H1 (cell line): ENCODE measurements around the gene SEPTIN7. TPM values are rescaled to one million over a fixed set of nuclear protein-coding genes. Genes with fewer than 3 reads are reported as not detected.

Experiments
- CTCF ChIA-PET: fragments of 300-600 bp; sonication (Branson Sonifier 250); formaldehyde crosslinking; loops from one replicate; lab custom pipeline; 2021; ENCODE audit not compliant: partially characterized antibody; lab: Charles Lee
- POLR2A ChIA-PET: fragments of 300-600 bp; sonication (Branson Sonifier 250); formaldehyde crosslinking; loops from one replicate; lab custom pipeline; 2021; ENCODE audit warnings: inconsistent platforms; ENCODE audit not compliant: partially characterized antibody; lab: Charles Lee
- DNase-seq, 2 experiments: peaks; one replicate each; pipeline versions ENCODE4 v3.0.0 to v3.0.0-alpha.2; 2010 to 2022; ENCODE audit warnings: low spot score in 2 of 2, low read depth in 1 of 2, mixed read lengths in 1 of 2
- FAIRE-seq: peaks from 2 replicates; lab custom pipeline; 2011; peaks lifted over from hg19 to GRCh38; lab: Jason Lieb, UNC
- H2AFZ ChIP-seq: 2 replicates; pipeline ENCODE4 v1.8.1; 2012; ENCODE audit warnings: low read length, inconsistent platforms
- H2AK5ac ChIP-seq: 2 replicates; pipeline ENCODE4 v1.6.1; 2013; ENCODE audit warnings: low read depth, low read length
- H2BK120ac ChIP-seq: replicated peaks from 2 replicates; pipeline ENCODE3; 2013; ENCODE audit warnings: low read depth, low read length, inconsistent platforms
- H2BK12ac ChIP-seq: 2 replicates; pipeline ENCODE4 v1.6.1; 2013; ENCODE audit warnings: low read depth, low read length
- H2BK15ac ChIP-seq: 2 replicates; pipeline ENCODE4 v1.6.1; 2013; ENCODE audit warnings: low read length
- H2BK20ac ChIP-seq: 2 replicates; pipeline ENCODE4 v1.6.1; 2013; ENCODE audit warnings: low read length
- H2BK5ac ChIP-seq: 2 replicates; pipeline ENCODE4 v1.6.1; 2013; ENCODE audit warnings: low read depth, low read length
- H3K14ac ChIP-seq: 2 replicates; pipeline ENCODE4 v1.6.1; 2013; ENCODE audit warnings: inconsistent platforms; ENCODE audit not compliant: insufficient read length
- H3K18ac ChIP-seq: 2 replicates; pipeline ENCODE4 v1.6.1; 2013; ENCODE audit warnings: low read length; ENCODE audit errors: extremely low read depth
- H3K23ac ChIP-seq: 2 replicates; pipeline ENCODE4 v1.6.1; 2013; ENCODE audit warnings: inconsistent platforms; ENCODE audit not compliant: insufficient read length
- H3K23me2 ChIP-seq: 2 replicates; pipeline ENCODE4 v1.6.1; 2013; ENCODE audit warnings: low read depth, low read length
- H3K27ac ChIP-seq: 2 replicates; pipeline ENCODE4 v1.6.1; 2011; ENCODE audit warnings: low read depth, low read length, inconsistent platforms
- H3K27me3 ChIP-seq, 4 experiments: replicated peaks in 1 of 4; 1 replicate in 1 of 4; 2 replicates in 3 of 4; pipeline versions ENCODE4 v1.6.1 to v1.8.1; 2011 to 2013; ENCODE audit warnings: low read length in 3 of 4, mild to moderate bottlenecking in 3 of 4, inconsistent platforms in 2 of 4, mixed read lengths in 2 of 4, moderate library complexity in 1 of 4; ENCODE audit not compliant: control insufficient read depth in 3 of 4, insufficient read depth in 3 of 4; ENCODE audit errors: extremely low read depth in 1 of 4
- H3K36me3 ChIP-seq, 4 experiments: 2 replicates each; pipeline versions ENCODE4 v1.6.1 to v1.8.1; 2011 to 2013; ENCODE audit warnings: mild to moderate bottlenecking in 4 of 4, low read length in 3 of 4, moderate library complexity in 2 of 4, control low read depth in 1 of 4, inconsistent platforms in 1 of 4; ENCODE audit not compliant: insufficient read depth in 4 of 4, control insufficient read depth in 2 of 4
- H3K4ac ChIP-seq: replicated peaks from 2 replicates; pipeline ENCODE3; 2013; ENCODE audit warnings: low read length, low read depth, mixed read lengths, inconsistent platforms; ENCODE audit not compliant: insufficient read length
- H3K4me1 ChIP-seq, 4 experiments: replicated peaks in 1 of 4; 1 replicate in 1 of 4; 2 replicates in 3 of 4; pipeline versions ENCODE4 v1.6.1 to v1.8.1; 2011 to 2013; ENCODE audit warnings: low read length in 3 of 4, inconsistent platforms in 2 of 4, mixed read lengths in 1 of 4; ENCODE audit not compliant: insufficient read depth in 4 of 4, control insufficient read depth in 3 of 4
- H3K4me2 ChIP-seq, 2 experiments: 2 replicates each; pipeline versions ENCODE4 v1.6.1 to v1.8.1; 2011 to 2013; ENCODE audit warnings: low read depth in 2 of 2, low read length in 2 of 2, control low read depth in 1 of 2, inconsistent platforms in 1 of 2, mild to moderate bottlenecking in 1 of 2; ENCODE audit not compliant: insufficient read depth in 1 of 2
- H3K4me3 ChIP-seq, 4 experiments: fragments of 200-600, 300-600 bp in 1 of 4; sonication (generic), shearing (Covaris generic), sonication (Bioruptor Twin) in 1 of 4; 2 replicates each; pipeline versions ENCODE4 v1.5.1 to v1.8.1; 2011 to 2016; ENCODE audit warnings: low read length in 4 of 4, low read depth in 3 of 4, control low read depth in 2 of 4, inconsistent platforms in 2 of 4, mild to moderate bottlenecking in 2 of 4, mixed read lengths in 1 of 4, moderate library complexity in 1 of 4; ENCODE audit not compliant: insufficient read depth in 2 of 4; ENCODE audit errors: extremely low read depth in 1 of 4
- H3K56ac ChIP-seq: replicated peaks from 2 replicates; pipeline ENCODE3; 2013; ENCODE audit warnings: low read depth, mild to moderate bottlenecking, mixed read lengths, low read length, inconsistent platforms; ENCODE audit not compliant: insufficient read length
- H3K79me1 ChIP-seq: 2 replicates; pipeline ENCODE4 v1.6.1; 2013; ENCODE audit warnings: low read depth, low read length, control low read depth
- H3K79me2 ChIP-seq, 2 experiments: 2 replicates each; pipeline versions ENCODE4 v1.6.1 to v1.8.1; 2012 to 2013; ENCODE audit warnings: low read length in 2 of 2, mild to moderate bottlenecking in 2 of 2, inconsistent platforms in 1 of 2; ENCODE audit not compliant: insufficient read depth in 2 of 2, control insufficient read depth in 1 of 2
- H3K9ac ChIP-seq, 4 experiments: replicated peaks in 1 of 4; 1 replicate in 1 of 4; 2 replicates in 3 of 4; pipeline versions ENCODE4 v1.6.1 to v1.8.1; 2011 to 2013; ENCODE audit warnings: low read depth in 3 of 4, low read length in 3 of 4, control low read depth in 2 of 4, mild to moderate bottlenecking in 2 of 4, moderate library complexity in 2 of 4, inconsistent platforms in 1 of 4; ENCODE audit errors: extremely low read depth in 1 of 4
- H3K9me3 ChIP-seq, 2 experiments: 2 replicates each; pipeline versions ENCODE4 v1.6.1 to v1.8.1; 2012 to 2013; ENCODE audit warnings: mild to moderate bottlenecking in 2 of 2, moderate library complexity in 2 of 2, control low read depth in 1 of 2, inconsistent platforms in 1 of 2, low read depth in 1 of 2, low read length in 1 of 2, mixed read lengths in 1 of 2; ENCODE audit not compliant: insufficient read depth in 2 of 2
- H4K20me1 ChIP-seq, 2 experiments: replicated peaks in 1 of 2; 2 replicates each; pipeline versions ENCODE3 to v1.8.1; 2011 to 2013; ENCODE audit warnings: inconsistent platforms in 2 of 2, low read length in 2 of 2, mild to moderate bottlenecking in 1 of 2; ENCODE audit not compliant: insufficient read depth in 2 of 2, control insufficient read depth in 1 of 2
- H4K5ac ChIP-seq: 2 replicates; pipeline ENCODE4 v1.6.1; 2013; ENCODE audit warnings: low read length, low read depth, mixed read lengths, inconsistent platforms; ENCODE audit not compliant: insufficient read length
- H4K8ac ChIP-seq: 2 replicates; pipeline ENCODE4 v1.8.0; 2013; ENCODE audit warnings: mild to moderate bottlenecking, moderate library complexity, low read length, inconsistent platforms; ENCODE audit not compliant: insufficient read depth; ENCODE audit errors: extremely low read depth
- H4K91ac ChIP-seq: replicated peaks from 2 replicates; pipeline ENCODE3; 2013; ENCODE audit warnings: low read length, mixed read lengths, inconsistent platforms; ENCODE audit not compliant: insufficient read length
- BRCA1 ChIP-seq: IDR thresholded peaks from 2 replicates; pipeline ENCODE4 v1.6.1; 2012; ENCODE audit warnings: low read depth, low read length, improper control_type of control experiment
- CEBPB ChIP-seq: IDR thresholded peaks from 2 replicates; pipeline ENCODE4 v1.6.1; 2012; ENCODE audit warnings: low read depth, low read length
- CHD2 ChIP-seq: IDR thresholded peaks from 2 replicates; pipeline ENCODE4 v1.6.1; 2012; ENCODE audit warnings: low read length, improper control_type of control experiment
- JUN ChIP-seq: IDR thresholded peaks from 2 replicates; pipeline ENCODE4 v1.6.1; 2011; ENCODE audit warnings: low read depth, mild to moderate bottlenecking, improper control_type of control experiment, low read length
- RAD21 ChIP-seq, 2 experiments: IDR thresholded peaks in 1 of 2; conservative IDR thresholded peaks in 1 of 2; 2 replicates each; pipeline ENCODE4 v1.6.1; 2011; ENCODE audit warnings: low read depth in 2 of 2, low read length in 2 of 2, improper control_type of control experiment in 1 of 2, inconsistent platforms in 1 of 2, mild to moderate bottlenecking in 1 of 2, moderate library complexity in 1 of 2
- RBBP5 ChIP-seq: IDR thresholded peaks from 2 replicates; pipeline ENCODE4 v1.7.1; 2012; ENCODE audit warnings: low read depth, mild to moderate bottlenecking, inconsistent platforms, low read length, moderate library complexity, borderline replicate concordance
- RFX5 ChIP-seq: IDR thresholded peaks from 2 replicates; pipeline ENCODE4 v1.6.1; 2011; ENCODE audit warnings: low read depth, low read length, improper control_type of control experiment, borderline replicate concordance
- SIN3A ChIP-seq, 2 experiments: IDR thresholded peaks in 1 of 2; conservative IDR thresholded peaks in 1 of 2; 2 replicates each; pipeline ENCODE4 v1.6.1; 2011 to 2012; ENCODE audit warnings: low read length in 2 of 2, improper control_type of control experiment in 1 of 2, low read depth in 1 of 2, mild to moderate bottlenecking in 1 of 2
- SP2 ChIP-seq: IDR thresholded peaks from 2 replicates; pipeline ENCODE4 v1.6.1; 2012; ENCODE audit warnings: mild to moderate bottlenecking, low read length, inconsistent platforms
- SP4 ChIP-seq: IDR thresholded peaks from 2 replicates; pipeline ENCODE4 v1.6.1; 2012; ENCODE audit warnings: low read length, inconsistent platforms
- SRF ChIP-seq: IDR thresholded peaks from 2 replicates; pipeline ENCODE4 v1.6.1; 2011; ENCODE audit warnings: mild to moderate bottlenecking, low read depth, low read length, moderate library complexity
- TBP ChIP-seq: IDR thresholded peaks from 2 replicates; pipeline ENCODE4 v1.6.1; 2011; ENCODE audit warnings: low read depth, low read length, improper control_type of control experiment
- polyA plus RNA-seq, 7 experiments: library from polyadenylated mRNA; depleted of rRNA in 3 of 7; stranded (reverse) in 5 of 7; unstranded in 2 of 7; fragments of >200 nt in 5 of 7; fragments of 200-250 nt in 2 of 7; gene quantifications; 1 replicate in 5 of 7; 2 replicates in 1 of 7; 4 replicates in 1 of 7; pipeline versions ENCODE4 v1.2.1 to v1.2.3, GENCODE V29; 2011 to 2013; ENCODE audit warnings: missing spikeins in 2 of 7, mixed read lengths in 2 of 7
- total RNA-seq: library from RNA; stranded (reverse); fragmentation: NEBNext Ultra II Directional; extraction: Animal tissue kit (Norgen Biotek cat#: 25700); gene quantifications from 2 replicates; pipeline ENCODE4 v1.2.1, GENCODE V29; 2021
- TF ChIP-seq, protein P1 (sequence below): IDR thresholded peaks from 2 replicates; pipeline ENCODE4 v1.6.1; 2012; ENCODE audit warnings: low read length, inconsistent platforms

The SEPTIN7 gene
- total and polyA plus RNA-seq, 2 of the 8 experiments (the other 6 are each of a cell fraction or from before 2014, with no cell fraction given): 85.3 to 183 TPM

DNA sequence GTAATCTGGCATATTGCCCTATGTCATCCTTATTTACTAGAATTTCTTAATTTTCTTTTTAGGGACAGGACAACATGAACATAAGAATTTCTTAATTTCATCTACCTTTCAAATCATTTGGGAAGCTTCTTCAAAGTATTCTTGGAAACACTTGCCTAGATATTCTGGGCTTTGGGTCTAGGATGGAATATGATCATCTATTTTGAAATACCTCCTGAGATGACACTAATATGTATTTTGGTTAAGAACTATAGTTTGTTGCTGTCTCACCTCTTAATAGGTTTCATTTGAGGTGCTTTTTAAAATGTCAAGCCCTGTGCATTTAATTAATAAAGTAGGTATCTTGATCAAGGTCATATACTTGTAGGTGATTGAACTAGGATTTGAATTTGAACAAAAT is 49.1 kb downstream of the SEPTIN7 start:
- Histone ChIP-seq H3K4ac (no peak overlapping the region), H3K14ac (no peak overlapping the region), H2AFZ (no peak overlapping the region), H3K4me2 (no peak overlapping the region), H4K5ac (no peak overlapping the region), H3K18ac (no peak overlapping the region), H3K27me3 (no peaks in the 10 kb centered on the region), H3K56ac (no peak overlapping the region), H3K9ac (no peak overlapping the region), H4K20me1 (peaks cover 0 to 3% of the 10 kb centered on the region in 2 experiments), H4K8ac (no peak overlapping the region), H3K23ac (no peak overlapping the region), H2BK12ac (no peak overlapping the region), H3K27ac (no peak overlapping the region), H2BK15ac (no peak overlapping the region), H3K4me1 (peaks cover 0 to 2% (median under 1%) of the 10 kb centered on the region in 4 experiments; a peak in 2 of 7 replicates), H3K23me2 (no peaks in the 10 kb centered on the region), H2BK20ac (no peak overlapping the region), H3K4me3 (no peak overlapping the region), H2BK5ac (no peak overlapping the region), H3K9me3 (no peaks in the 10 kb centered on the region), H2AK5ac (no peak overlapping the region), H3K36me3 (peaks cover 0 to 4% (median 2%) of the 10 kb centered on the region in 4 experiments; a peak in 4 of 8 replicates), H4K91ac (no peak overlapping the region), H3K79me1 (peaks cover 6% of the 10 kb centered on the region), H2BK120ac (no peak overlapping the region), H3K79me2 (peaks cover 0 to 73% of the 10 kb centered on the region in 2 experiments; a peak in 2 of 4 replicates)
- TF ChIP-seq CEBPB (no peak), SRF (no peak), JUN (no peak), RBBP5 (no peak), RAD21 (IDR thresholded peaks at IDR 0.05 in 1 of 2, conservative IDR thresholded peaks at IDR 0.05 in 1 of 2; ENCODE audit: low read depth in 2 of 2, low read length in 2 of 2) (no peak), SIN3A (conservative IDR thresholded peaks at IDR 0.05 in 1 of 2, IDR thresholded peaks at IDR 0.05 in 1 of 2; ENCODE audit: low read depth in 1 of 2, low read length in 2 of 2) (no peak), SP2 (no peak), SP4 (no peak), TBP (no peak), CHD2 (no peak), RFX5 (no peak), BRCA1 (no peak)
- TF ChIP-seq, protein P1, sequence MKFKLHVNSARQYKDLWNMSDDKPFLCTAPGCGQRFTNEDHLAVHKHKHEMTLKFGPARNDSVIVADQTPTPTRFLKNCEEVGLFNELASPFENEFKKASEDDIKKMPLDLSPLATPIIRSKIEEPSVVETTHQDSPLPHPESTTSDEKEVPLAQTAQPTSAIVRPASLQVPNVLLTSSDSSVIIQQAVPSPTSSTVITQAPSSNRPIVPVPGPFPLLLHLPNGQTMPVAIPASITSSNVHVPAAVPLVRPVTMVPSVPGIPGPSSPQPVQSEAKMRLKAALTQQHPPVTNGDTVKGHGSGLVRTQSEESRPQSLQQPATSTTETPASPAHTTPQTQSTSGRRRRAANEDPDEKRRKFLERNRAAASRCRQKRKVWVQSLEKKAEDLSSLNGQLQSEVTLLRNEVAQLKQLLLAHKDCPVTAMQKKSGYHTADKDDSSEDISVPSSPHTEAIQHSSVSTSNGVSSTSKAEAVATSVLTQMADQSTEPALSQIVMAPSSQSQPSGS: no peak
- FAIRE-seq (no peak), DNase-seq (no peak)
- POLR2A ChIA-PET: no interaction called here
- CTCF ChIA-PET: no interaction called here
